HepG2 (cell line): Measurements from ENCODE around the gene LSM10. TPM values are rescaled to one million over a fixed set of nuclear protein-coding genes. Genes with fewer than 3 reads are reported as not detected.

ENCODE experiments used
- ATF6 ChIP-seq: sonication (generic); formaldehyde crosslinking; conservative IDR thresholded peaks from 2 replicates; pipeline ENCODE4 v1.4.0; 2020; ENCODE audit warnings: missing genetic modification reagents
- CREM ChIP-seq, 2 experiments: sonication (generic) in 1 of 2; formaldehyde crosslinking in 1 of 2; IDR thresholded peaks; 2 replicates each; pipeline versions ENCODE4 v1.4.0 to v1.6.1; 2016 to 2020; ENCODE audit warnings: antibody characterized with exemption in 1 of 2, mild to moderate bottlenecking in 1 of 2, missing genetic modification reagents in 1 of 2
- HNF4G ChIP-seq, 2 experiments: sonication (generic) in 1 of 2; formaldehyde crosslinking in 1 of 2; IDR thresholded peaks; 2 replicates each; pipeline versions ENCODE4 v1.4.0 to v1.6.1; 2011 to 2020; ENCODE audit warnings: borderline replicate concordance in 2 of 2, low read depth in 2 of 2, mild to moderate bottlenecking in 2 of 2, low read length in 1 of 2, missing genetic modification reagents in 1 of 2, moderate library complexity in 1 of 2
- HOXA3 ChIP-seq: sonication (generic); formaldehyde crosslinking; IDR thresholded peaks from 2 replicates; pipeline ENCODE4 v1.5.0; 2020; ENCODE audit warnings: missing genetic modification reagents
- NCOR1 ChIP-seq: fragments of 200-600 bp; sonication (generic); IDR thresholded peaks from 2 replicates; pipeline ENCODE4 v1.7.0; 2017; ENCODE audit warnings: antibody characterized with exemption, low read length, borderline replicate concordance
- NFYB ChIP-seq: sonication (generic); formaldehyde crosslinking; IDR thresholded peaks from 2 replicates; pipeline ENCODE4 v1.4.0; 2020; ENCODE audit warnings: missing genetic modification reagents
- NFYC ChIP-seq: IDR thresholded peaks from 2 replicates; pipeline ENCODE4 v1.6.1; 2016; ENCODE audit warnings: missing genetic modification reagents, missing compliant biosample characterization
- NR2C2 ChIP-seq: sonication (generic); formaldehyde crosslinking; IDR thresholded peaks from 2 replicates; pipeline ENCODE4 v1.4.0; 2020; ENCODE audit warnings: missing genetic modification reagents, mild to moderate bottlenecking, moderate library complexity, borderline replicate concordance
- PAXIP1 ChIP-seq: sonication (generic); formaldehyde crosslinking; conservative IDR thresholded peaks from 2 replicates; pipeline ENCODE4 v1.4.0; 2020; ENCODE audit warnings: mild to moderate bottlenecking, missing genetic modification reagents, moderate library complexity
- SALL1 ChIP-seq: sonication (generic); formaldehyde crosslinking; IDR thresholded peaks from 2 replicates; pipeline ENCODE4 v1.8.0; 2022; ENCODE audit warnings: mild to moderate bottlenecking, missing genetic modification reagents
- SP5 ChIP-seq: IDR thresholded peaks from 2 replicates; pipeline ENCODE4 v1.6.1; 2016; ENCODE audit warnings: low read depth, borderline replicate concordance
- TARDBP ChIP-seq: sonication (generic); formaldehyde crosslinking; IDR thresholded peaks from 2 replicates; pipeline ENCODE4 v1.8.0; 2022; ENCODE audit warnings: mild to moderate bottlenecking, missing genetic modification reagents
- TFAP4 ChIP-seq: sonication (generic); IDR thresholded peaks from 2 replicates; pipeline ENCODE4 v1.6.1; 2016; ENCODE audit warnings: low read depth, borderline replicate concordance
- TSC22D2 ChIP-seq: sonication (generic); formaldehyde crosslinking; IDR thresholded peaks from 2 replicates; pipeline ENCODE4 v1.5.1; 2020; ENCODE audit warnings: missing genetic modification reagents, mild to moderate bottlenecking, borderline replicate concordance
- ZBTB7B ChIP-seq: sonication (generic); formaldehyde crosslinking; IDR thresholded peaks from 2 replicates; pipeline ENCODE4 v1.4.0; 2020; ENCODE audit warnings: missing genetic modification reagents
- ZEB1 ChIP-seq: IDR thresholded peaks from 2 replicates; pipeline ENCODE4 v1.6.1; 2012; ENCODE audit warnings: mild to moderate bottlenecking, low read depth, inconsistent platforms; ENCODE audit not compliant: insufficient replicate concordance
- ZFX ChIP-seq: sonication (generic); formaldehyde crosslinking; IDR thresholded peaks from 2 replicates; pipeline ENCODE4 v1.4.0; 2020; ENCODE audit warnings: mild to moderate bottlenecking, low read depth, missing genetic modification reagents, moderate library complexity
- ZHX1 ChIP-seq: sonication (generic); formaldehyde crosslinking; IDR thresholded peaks from 2 replicates; pipeline ENCODE4 v1.8.1; 2022; ENCODE audit warnings: low read depth, mild to moderate bottlenecking, missing genetic modification reagents
- ZNF891 ChIP-seq: sonication (generic); formaldehyde crosslinking; IDR thresholded peaks from 2 replicates; pipeline ENCODE4 v1.5.0; 2020; ENCODE audit warnings: mild to moderate bottlenecking, missing genetic modification reagents
- polyA plus RNA-seq, 8 experiments: library from polyadenylated mRNA; depleted of rRNA in 3 of 8; stranded (reverse) in 7 of 8; unstranded in 1 of 8; fragments of >200 nt; fragmentation: Illumina TruSeq in 4 of 8; extraction: Trizol in 4 of 8; gene quantifications; 2 replicates each; pipeline versions ENCODE4 v1.2.1 to v1.2.3, GENCODE V29; 2011 to 2016; ENCODE audit warnings: low read depth in 4 of 8, missing spikeins in 1 of 8, mixed read lengths in 1 of 8; ENCODE audit not compliant: insufficient read depth in 1 of 8
- total RNA-seq, 5 experiments: library from RNA; depleted of rRNA; stranded (reverse); fragments of >200 nt; fragmentation: Illumina TruSeq; extraction: Trizol; gene quantifications; 2 replicates each; pipeline ENCODE4 v1.2.3, GENCODE V29; 2016; ENCODE audit warnings: low read depth in 1 of 5

The LSM10 gene
- total and polyA plus RNA-seq, 2 of the 13 experiments (the other 11 are each of a cell fraction or from before 2014, with no cell fraction given) = 14.0 to 52.0 TPM

GRCh38 chr1:36380143-36380619 lies 17.5 kb downstream of the LSM10 start (continued):
- TF ChIP-seq NFYB (CRISPR knock-in tag) (peak; percentile 61), ZNF891 (CRISPR knock-in tag) (no peak), HOXA3 (peak; percentile 58), CREM (IDR thresholded peaks at IDR 0.05) (no peak), CREM (CRISPR knock-in tag; IDR thresholded peaks at IDR 0.05) (no peak), ZBTB7B (CRISPR knock-in tag) (peak; percentile 41; the same call in 1 of the 2 replicates), ZEB1 (peak; percentile 86), TFAP4 (peak; percentile 25; the same call in 1 of the 2 replicates), NFYC (peak; percentile 30; the same call in 1 of the 2 replicates), ZHX1 (0 out of 2 replicates have a peak, but pooled peaks have one; percentile 35), SP5 (CRISPR knock-in tag) (peak; percentile 87), ATF6 (CRISPR knock-in tag) (no peak), NCOR1 (no peak), SALL1 (peak; percentile 36; the same call in 1 of the 2 replicates), TARDBP (CRISPR knock-in tag) (no peak), TSC22D2 (CRISPR knock-in tag) (no peak), HNF4G (IDR thresholded peaks at IDR 0.05; ENCODE audit: borderline replicate concordance, low read depth, low read length) (peak; percentile 64; the same call in 1 of the 2 replicates), HNF4G (CRISPR knock-in tag; IDR thresholded peaks at IDR 0.05; ENCODE audit: borderline replicate concordance, low read depth) (no peak; the same call in 1 of the 2 replicates), PAXIP1 (CRISPR knock-in tag) (peak; percentile 76), NR2C2 (0 out of 2 replicates have a peak, but pooled peaks have one; percentile 22), ZFX (CRISPR knock-in tag) (no peak)
